GM18498 (cell line): ENCODE results near the gene VWA5B1.

Source experiments
- ATAC-seq: cut with Tn5 transposase; IDR thresholded peaks from one replicate; pipeline ENCODE4 v1.9.1; 2021; ENCODE audit warnings: mild to moderate bottlenecking, moderate library complexity; ENCODE audit not compliant: unreplicated experiment

VWA5B1 gene

GRCh38 chr1:20322081-20322824 is 31.6 kb downstream of the VWA5B1 start:
- ATAC-seq, result peak; percentile 86

DNA sequence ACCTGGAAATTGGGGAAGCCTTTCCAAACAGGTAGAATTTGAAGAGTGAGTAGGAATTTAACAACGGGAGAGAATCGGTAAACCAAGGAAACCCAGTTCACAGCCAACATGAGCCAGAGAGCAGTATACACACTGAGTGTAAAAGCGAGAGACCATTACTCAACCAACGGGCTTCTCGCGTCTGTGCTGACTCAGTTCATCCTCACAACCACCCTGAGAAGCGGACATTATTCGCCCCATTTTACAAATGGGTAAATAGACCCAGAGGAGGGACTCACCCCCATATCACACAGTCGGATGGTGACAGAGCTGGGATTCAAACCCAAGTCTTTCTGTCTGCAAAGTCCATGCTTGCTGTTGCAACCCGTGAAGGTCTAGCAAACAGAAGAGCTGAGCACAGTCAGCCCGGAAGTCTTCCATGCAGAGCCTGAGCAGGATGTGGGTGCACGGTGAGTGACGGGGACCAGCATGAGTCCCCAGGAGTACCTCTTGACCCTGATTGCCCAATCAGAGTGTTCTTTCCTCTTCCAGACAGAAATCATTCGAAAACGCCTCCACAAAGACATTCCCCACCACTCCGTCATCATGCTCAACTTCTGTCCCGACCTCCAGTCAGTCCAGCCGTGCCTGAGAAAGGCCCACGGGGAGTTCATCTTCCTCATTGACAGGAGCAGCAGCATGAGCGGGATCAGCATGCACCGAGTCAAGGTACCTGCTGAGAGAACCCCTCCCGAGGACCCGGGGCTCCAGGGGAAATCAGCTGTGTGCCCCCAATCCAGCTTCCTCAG is 32.3 kb downstream of the VWA5B1 start:
- ATAC-seq, result no peak

GRCh38 chr1:20323613-20323920 is 32.9 kb downstream of the VWA5B1 start:
- no peak for ATAC-seq

GRCh38 chr1:20324704-20325406 is 34.2 kb downstream of the VWA5B1 start:
- ATAC-seq, result no peak

DNA sequence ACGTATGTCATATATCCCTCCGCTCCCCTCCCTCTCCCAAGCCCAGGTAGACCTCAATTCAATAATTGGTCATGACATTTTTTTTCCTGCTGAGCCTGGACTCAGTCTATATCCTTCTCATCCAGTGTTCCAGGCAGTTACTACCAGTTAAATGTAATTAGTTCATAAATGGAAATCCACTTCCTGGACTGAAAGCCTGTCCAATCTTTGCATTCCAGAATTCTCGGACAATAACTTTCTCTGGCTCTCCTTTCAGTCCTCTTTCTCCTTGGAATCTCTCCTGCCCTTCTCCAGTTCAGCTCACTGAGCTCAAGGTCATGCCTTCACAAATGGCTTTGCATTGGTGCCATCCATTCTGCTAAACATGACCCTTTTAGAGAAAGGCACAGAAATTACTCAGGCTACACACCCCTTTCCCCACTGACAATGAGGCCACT is 34.8 kb downstream of the VWA5B1 start:
- ATAC-seq, result no peak

GRCh38 chr1:20325844-20326420 is 35.3 kb downstream of the VWA5B1 start:
- no peak for ATAC-seq

DNA sequence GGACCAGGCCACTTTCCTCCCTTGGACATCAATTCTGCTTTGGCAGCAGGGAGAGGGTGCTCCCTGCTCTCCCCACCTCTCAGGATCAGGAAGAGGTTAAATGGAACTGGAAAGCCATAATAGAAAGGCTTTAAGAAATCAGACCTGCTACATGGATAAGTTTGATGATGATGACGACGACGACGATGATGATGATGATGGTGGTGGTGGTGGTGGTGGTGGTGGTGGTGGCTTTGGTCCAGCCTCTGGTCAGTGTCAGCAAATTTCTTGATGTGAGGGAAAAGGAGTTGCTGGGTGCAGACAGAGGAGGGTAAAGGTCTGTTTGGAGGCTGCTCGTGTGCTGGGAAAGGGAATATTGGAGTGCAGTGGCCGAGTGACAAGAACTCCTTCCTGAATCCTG is 36.8 kb downstream of the VWA5B1 start:
- ATAC-seq, result no peak

DNA sequence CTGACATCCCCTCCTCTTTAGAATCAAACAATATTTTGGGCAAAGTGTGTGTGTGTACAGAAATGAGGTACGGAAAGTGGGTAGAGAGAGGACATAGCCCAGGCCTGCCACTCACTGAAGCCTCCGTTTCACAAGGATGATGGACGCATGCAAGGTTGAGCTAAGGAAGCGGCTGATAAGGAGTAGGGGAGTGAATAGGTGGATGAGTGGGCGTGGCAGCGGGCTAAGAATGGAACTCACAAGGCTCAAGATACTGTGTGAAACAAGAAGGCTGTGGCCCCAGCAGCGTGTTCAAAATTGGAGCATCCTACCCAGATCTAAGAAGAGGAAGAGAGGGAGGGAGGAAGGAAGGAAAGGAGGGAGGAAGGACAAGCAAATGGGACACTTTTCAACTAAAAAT is 37.5 kb downstream of the VWA5B1 start:
- no peak for ATAC-seq

GRCh38 chr1:20329793-20330542 is 39.3 kb downstream of the VWA5B1 start:
- ATAC-seq, result no peak

DNA sequence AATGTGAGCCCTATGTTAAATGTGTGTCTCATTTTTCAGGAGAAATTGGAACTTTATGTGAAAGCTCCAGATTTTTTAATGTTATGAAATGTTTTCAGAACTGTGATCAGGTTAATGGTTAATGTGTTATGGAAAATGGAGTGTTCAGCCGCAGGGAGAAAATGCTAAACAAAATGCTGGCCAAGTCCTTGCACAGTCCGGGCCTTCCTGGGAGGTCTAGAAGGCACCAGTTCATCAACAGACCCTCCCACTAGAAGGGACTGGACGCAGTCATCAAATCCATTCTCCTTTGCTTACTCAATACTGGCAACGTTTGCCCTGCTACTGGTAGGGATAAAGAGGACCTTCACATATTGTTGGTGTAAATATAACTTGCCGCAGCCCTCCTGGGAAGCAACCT is 43.4 kb downstream of the VWA5B1 start:
- ATAC-seq, result no peak

DNA sequence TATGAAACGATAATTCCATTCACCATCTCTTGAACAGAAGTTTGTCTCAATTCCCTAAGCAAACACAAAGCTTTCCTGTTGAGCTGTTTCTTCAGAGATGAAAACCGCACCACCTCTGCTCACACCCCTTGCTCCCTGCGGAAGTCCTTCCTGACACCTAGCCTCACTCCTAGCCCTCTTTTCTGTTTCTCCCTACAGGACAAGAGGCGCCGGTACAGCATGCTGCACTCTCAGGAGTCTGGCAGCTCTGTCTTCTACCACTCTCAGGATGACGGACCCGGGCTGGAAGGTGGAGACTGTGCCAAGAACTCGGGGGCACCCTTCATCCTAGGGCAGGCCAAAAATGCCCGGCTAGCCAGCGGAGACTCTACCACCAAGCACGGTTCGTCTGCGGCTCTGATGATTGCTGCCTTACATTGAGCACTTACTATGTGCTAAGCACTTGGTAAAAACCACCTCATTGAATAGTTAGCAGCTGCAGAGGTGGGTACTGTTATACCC is 45.5 kb downstream of the VWA5B1 start:
- no peak for ATAC-seq

DNA sequence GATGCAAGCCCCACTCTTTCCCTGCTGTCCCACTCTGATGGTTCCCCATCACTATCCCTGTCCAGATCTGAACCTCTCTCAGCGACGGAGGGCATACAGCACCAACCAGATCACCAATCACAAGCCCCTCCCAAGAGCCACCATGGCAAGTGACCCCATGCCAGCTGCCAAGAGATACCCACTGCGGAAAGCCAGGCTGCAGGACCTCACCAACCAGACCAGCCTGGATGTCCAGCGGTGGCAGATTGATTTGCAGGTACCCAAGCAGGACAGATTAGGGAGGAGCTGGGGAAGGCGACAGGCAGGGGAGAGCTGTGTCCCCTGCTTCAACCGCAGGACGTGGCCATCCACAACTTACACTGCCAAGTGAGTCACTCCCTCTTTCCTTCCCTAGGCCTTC is 46.9 kb downstream of the VWA5B1 start:
- ATAC-seq, result no peak

DNA sequence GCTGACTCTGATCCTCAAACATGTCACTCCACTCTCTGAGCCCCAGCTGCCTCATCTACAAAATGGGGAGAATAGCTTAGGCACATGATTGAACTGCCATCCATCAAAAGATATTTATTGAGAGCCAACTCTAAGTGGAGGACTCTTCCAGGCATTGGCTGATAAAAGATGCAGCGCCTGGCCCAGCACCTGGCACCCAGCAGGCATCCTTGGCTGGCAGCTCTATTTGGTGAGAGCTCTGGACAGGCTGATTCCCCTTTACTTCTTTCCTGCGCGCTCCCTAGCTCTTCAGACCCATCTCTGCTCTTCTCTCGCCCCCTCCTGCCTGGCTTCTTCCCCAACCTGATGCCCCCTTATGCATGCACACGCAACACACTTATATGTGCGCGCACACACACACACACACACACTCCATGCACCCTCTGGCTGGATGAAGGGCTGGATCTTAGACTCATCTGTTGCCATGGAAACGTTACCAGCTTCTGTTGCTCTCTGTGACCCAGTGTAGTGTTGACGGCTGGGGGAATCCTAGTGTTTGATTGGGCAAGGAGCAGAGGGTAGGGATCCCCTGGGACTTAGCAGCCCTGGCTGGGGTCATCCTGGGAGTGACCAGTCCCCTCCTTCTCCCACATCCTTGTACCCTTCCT is 49.3 kb downstream of the VWA5B1 start:
- no peak for ATAC-seq

- no peak for ATAC-seq
Observed at GRCh38 chr1:20342294-20343148, 51.8 kb downstream of the VWA5B1 start.

- no peak for ATAC-seq
Observed at GRCh38 chr1:20343149-20343937, 52.7 kb downstream of the VWA5B1 start.

DNA sequence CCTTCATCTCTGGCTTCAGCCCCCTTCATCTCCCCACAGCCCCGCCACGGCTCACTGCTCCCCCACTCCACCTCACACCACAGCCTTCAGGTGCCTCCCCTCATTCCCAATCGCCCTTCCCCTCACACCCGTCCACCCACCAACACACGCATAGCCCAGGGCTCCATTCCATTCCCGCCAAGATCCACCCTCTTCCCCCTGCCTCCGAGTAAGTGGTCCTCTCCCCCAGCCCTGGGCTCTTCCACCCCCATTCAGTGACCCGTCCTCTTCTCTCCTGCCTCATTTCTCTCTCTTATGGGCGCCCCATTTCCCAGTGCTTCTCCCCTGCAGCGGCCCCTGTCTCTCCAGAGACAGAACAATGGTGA is 53.2 kb downstream of the VWA5B1 start:
- no peak for ATAC-seq

GRCh38 chr1:20344738-20345137 is 54.1 kb downstream of the VWA5B1 start:
- ATAC-seq, result no peak

DNA sequence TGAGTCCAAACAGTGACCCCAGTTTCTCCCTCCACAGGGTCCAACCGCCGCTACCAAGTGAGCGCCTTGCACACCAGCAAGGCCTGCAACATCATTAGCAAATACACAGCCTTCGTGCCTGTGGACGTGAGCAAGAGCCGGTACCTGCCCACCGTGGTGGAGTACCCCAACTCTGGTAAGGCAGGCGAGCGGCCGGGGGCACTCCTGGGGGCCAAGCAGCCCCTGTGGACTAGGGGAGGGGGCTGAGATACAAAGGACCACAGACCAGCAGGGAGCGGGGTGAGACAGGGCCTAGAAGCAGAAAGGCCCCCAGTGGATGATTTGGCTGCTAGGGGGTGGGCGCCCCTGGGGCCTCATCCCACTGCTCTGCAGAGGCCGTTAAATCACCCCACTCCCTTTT is 54.7 kb downstream of the VWA5B1 start:
- ATAC-seq, result no peak

DNA sequence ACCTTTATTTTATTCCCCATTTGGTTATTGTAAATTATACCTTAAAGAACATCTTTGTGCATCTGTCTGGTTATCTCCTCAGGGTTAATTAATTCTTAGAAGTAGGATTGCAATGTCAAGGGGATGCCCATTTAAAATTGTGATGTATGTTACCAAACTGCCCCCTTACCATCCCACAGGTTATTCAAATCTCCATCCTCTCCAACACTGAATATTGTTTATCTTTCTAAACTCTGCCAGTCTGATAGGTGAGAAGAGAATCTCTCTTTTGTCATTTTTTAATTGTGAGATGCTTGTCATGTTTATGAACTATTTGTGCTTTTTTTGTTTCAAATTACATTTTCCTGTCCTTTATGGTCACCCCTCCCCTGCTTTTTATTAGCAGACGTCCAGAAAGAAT is 55.8 kb downstream of the VWA5B1 start:
- no peak for ATAC-seq
